GM19099 (cell line): ENCODE data around the gene CFAP47.

Source experiments
- POLR2A ChIP-seq: IDR thresholded peaks from 3 replicates; pipeline ENCODE4 v1.6.1; 2011; ENCODE audit warnings: low read depth; ENCODE audit not compliant: insufficient read length; ENCODE audit errors: extremely low read depth

CFAP47 gene

GRCh38 chrX:36241397-36241796 is 321.9 kb downstream of the CFAP47 start:
- no peak for TF ChIP-seq POLR2A

- TF ChIP-seq POLR2A, result no peak
Measured at GRCh38 chrX:36266155-36266554, 346.6 kb downstream of the CFAP47 start.

GRCh38 chrX:36310136-36310535 is 390.6 kb downstream of the CFAP47 start:
- no peak for TF ChIP-seq POLR2A

GRCh38 chrX:36314303-36314702 is 394.8 kb downstream of the CFAP47 start:
- TF ChIP-seq POLR2A, result no peak

GRCh38 chrX:36334572-36334971 is 415.0 kb downstream of the CFAP47 start:
- no peak for TF ChIP-seq POLR2A

- no peak for TF ChIP-seq POLR2A
Measured at GRCh38 chrX:36336751-36337150, 417.2 kb downstream of the CFAP47 start.

- no peak for TF ChIP-seq POLR2A
Measured at GRCh38 chrX:36344301-36344700, 424.8 kb downstream of the CFAP47 start.

GRCh38 chrX:36348509-36348908 is 429.0 kb downstream of the CFAP47 start:
- no peak for TF ChIP-seq POLR2A

GRCh38 chrX:36357855-36358254 is 438.3 kb downstream of the CFAP47 start:
- no peak for TF ChIP-seq POLR2A

- TF ChIP-seq POLR2A, result no peak
Measured at GRCh38 chrX:36364262-36364661, 444.7 kb downstream of the CFAP47 start.

GRCh38 chrX:36383495-36383894 is 464.0 kb downstream of the CFAP47 start:
- no peak for TF ChIP-seq POLR2A

- TF ChIP-seq POLR2A, result no peak
Measured at GRCh38 chrX:36388901-36389300, 469.4 kb downstream of the CFAP47 start.

GRCh38 chrX:36401774-36402173 is 482.2 kb downstream of the CFAP47 start:
- no peak for TF ChIP-seq POLR2A

GRCh38 chrX:36407836-36408235 is 488.3 kb downstream of the CFAP47 start:
- TF ChIP-seq POLR2A, result no peak

GRCh38 chrX:36414056-36414455 is 494.5 kb downstream of the CFAP47 start:
- no peak for TF ChIP-seq POLR2A

- no peak for TF ChIP-seq POLR2A
Measured at GRCh38 chrX:36422368-36422767, 502.8 kb downstream of the CFAP47 start.

- no peak for TF ChIP-seq POLR2A
Measured at GRCh38 chrX:36431819-36432218, 512.3 kb downstream of the CFAP47 start.
